Measurements from ENCODE around the gene OVCA2.

Gene OVCA2

DNA sequence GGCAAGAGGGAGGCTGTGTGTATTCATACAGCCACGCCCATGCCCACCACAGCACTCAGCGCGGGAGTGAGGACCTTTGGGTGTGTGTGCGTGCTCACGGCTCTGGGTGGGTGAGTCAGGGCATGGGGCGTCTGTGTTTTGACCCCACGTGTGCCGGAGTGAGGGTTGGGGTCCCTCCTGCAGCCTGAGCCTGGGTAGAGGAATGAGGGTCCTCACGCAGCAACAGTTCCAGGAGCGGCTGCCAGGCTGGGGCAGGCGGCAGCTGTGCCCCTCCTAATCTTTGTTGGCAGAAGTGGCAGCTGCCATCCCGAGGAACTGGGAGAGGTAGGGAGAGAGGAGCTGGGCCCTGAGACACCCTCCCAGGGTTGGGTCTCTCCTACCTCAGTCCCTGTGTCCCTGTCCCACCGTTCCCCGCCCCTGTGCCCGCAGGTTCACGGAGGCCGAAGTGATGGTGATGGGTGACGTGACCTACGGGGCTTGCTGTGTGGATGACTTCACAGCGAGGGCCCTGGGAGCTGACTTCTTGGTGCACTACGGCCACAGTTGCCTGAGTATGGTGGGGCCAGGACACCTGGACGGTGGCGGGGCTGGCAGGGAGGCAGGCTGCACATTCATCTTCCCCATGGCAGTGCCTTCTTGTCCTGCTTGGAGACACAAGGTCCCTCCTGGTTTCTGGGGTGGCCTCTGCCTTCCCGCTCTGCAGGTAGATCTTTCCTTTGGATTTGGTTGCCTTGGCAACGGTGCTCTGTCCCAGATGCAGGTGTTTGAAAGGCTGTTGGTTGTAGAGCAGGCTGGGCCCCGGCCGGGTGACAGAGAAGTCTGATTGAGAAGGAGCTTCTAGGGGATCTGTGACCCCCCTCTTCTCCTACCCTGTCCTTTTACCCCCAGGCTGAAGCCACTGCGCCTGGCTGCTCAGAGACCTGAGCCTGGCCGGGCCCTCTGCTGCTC is 6.0 kb upstream of the OVCA2 start:
- no peaks in the 10 kb centered on the region for H3K9me3 ChIP-seq (ENCODE audit: insufficient read depth, low read length)
- H3K36me3 ChIP-seq (ENCODE audit: insufficient read depth, insufficient read length, low read length): peaks cover 63% of the 10 kb centered on the region
- H3K27me3 ChIP-seq (ENCODE audit: insufficient read depth, insufficient read length): no peaks in the 10 kb centered on the region
- peaks cover 10% of the 10 kb centered on the region for H3K4me1 ChIP-seq (ENCODE audit: insufficient read depth, insufficient read length)
- H3K9ac ChIP-seq (ENCODE audit: insufficient read length, low read depth): no peak overlapping the region
- no peak overlapping the region for H3K4me3 ChIP-seq (ENCODE audit: insufficient read length, low read depth)
- DNase-seq (ENCODE audit: low read depth, low spot score): no peak
- TF ChIP-seq YY1 (IDR thresholded peaks at IDR 0.05; ENCODE audit: insufficient read depth, insufficient read length): no peak
- TF ChIP-seq ZNF274 (IDR thresholded peaks at IDR 0.05; ENCODE audit: low read depth, low read length): no peak
- TF ChIP-seq SUZ12 (IDR thresholded peaks at IDR 0.05; ENCODE audit: extremely low read depth, insufficient read depth, insufficient read length): no peak

DNA sequence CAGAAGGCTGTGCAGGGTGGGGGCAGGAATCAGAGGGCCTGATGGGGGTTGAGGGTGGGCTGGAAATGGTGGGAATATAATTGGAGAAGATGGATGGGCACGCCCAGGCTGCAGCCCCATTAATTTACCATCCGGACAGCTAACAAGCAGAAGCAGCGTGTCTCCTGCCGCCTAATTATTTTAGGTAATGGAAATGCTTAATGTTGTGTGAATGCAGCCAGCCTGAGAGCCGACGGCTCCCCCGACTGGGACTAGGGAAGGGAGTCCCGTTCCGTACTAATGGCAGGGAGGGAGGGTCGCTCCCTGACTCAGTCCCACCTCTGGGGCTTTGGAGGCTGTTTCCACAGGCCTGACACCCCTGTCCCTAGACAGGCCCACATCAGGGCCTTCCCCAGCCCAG is 4.7 kb upstream of the OVCA2 start:
- TF ChIP-seq YY1 (IDR thresholded peaks at IDR 0.05; ENCODE audit: insufficient read depth, insufficient read length) (no peak), ZNF274 (IDR thresholded peaks at IDR 0.05; ENCODE audit: low read depth, low read length) (no peak), SUZ12 (IDR thresholded peaks at IDR 0.05; ENCODE audit: extremely low read depth, insufficient read depth, insufficient read length) (no peak)
- Histone ChIP-seq H3K4me3 (ENCODE audit: insufficient read length, low read depth) (no peak overlapping the region), H3K4me1 (ENCODE audit: insufficient read depth, insufficient read length) (peaks cover 13% of the 10 kb centered on the region), H3K9me3 (ENCODE audit: insufficient read depth, low read length) (no peaks in the 10 kb centered on the region), H3K9ac (ENCODE audit: insufficient read length, low read depth) (no peak overlapping the region), H3K27me3 (ENCODE audit: insufficient read depth, insufficient read length) (no peaks in the 10 kb centered on the region), H3K36me3 (ENCODE audit: insufficient read depth, insufficient read length, low read length) (peaks cover 62% of the 10 kb centered on the region)
- DNase-seq (ENCODE audit: low read depth, low spot score): no peak

DNA sequence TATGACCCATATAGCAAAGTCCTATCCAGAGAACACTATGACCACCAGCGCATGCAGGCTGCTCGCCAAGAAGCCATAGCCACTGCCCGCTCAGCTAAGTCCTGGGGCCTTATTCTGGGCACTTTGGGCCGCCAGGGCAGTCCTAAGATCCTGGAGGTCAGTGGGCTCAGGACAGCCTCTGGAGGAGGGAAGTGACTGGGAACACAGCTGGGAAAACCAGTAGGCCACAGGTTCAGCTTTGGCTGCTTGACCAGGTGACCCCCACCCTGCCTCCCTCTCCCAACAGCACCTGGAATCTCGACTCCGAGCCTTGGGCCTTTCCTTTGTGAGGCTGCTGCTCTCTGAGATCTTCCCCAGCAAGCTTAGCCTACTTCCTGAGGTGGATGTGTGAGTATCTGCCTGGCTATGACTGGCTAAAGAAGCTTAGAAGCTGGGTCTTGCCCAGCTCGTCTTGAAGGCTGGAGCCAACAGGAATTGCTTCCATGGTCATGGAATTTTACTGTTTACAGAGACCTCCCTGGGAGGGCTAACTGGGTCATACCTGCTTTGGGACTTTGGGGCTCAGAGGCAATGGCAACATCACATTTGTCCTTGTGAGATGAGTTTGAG is 1.5 kb upstream of the OVCA2 start:
- H3K9ac ChIP-seq (ENCODE audit: insufficient read length, low read depth): peak overlapping the region; percentile 84
- H3K36me3 ChIP-seq (ENCODE audit: insufficient read depth, insufficient read length, low read length): peaks cover 80% of the 10 kb centered on the region
- H3K9me3 ChIP-seq (ENCODE audit: insufficient read depth, low read length): no peaks in the 10 kb centered on the region
- no peak for DNase-seq (ENCODE audit: low read depth, low spot score)
- peaks cover 18% of the 10 kb centered on the region for H3K4me1 ChIP-seq (ENCODE audit: insufficient read depth, insufficient read length)
- TF ChIP-seq SUZ12 (IDR thresholded peaks at IDR 0.05; ENCODE audit: extremely low read depth, insufficient read depth, insufficient read length) (no peak), ZNF274 (IDR thresholded peaks at IDR 0.05; ENCODE audit: low read depth, low read length) (no peak), YY1 (IDR thresholded peaks at IDR 0.05; ENCODE audit: insufficient read depth, insufficient read length) (no peak)
- no peaks in the 10 kb centered on the region for H3K27me3 ChIP-seq (ENCODE audit: insufficient read depth, insufficient read length)
- no peak overlapping the region for H3K4me3 ChIP-seq (ENCODE audit: insufficient read length, low read depth)

DNA sequence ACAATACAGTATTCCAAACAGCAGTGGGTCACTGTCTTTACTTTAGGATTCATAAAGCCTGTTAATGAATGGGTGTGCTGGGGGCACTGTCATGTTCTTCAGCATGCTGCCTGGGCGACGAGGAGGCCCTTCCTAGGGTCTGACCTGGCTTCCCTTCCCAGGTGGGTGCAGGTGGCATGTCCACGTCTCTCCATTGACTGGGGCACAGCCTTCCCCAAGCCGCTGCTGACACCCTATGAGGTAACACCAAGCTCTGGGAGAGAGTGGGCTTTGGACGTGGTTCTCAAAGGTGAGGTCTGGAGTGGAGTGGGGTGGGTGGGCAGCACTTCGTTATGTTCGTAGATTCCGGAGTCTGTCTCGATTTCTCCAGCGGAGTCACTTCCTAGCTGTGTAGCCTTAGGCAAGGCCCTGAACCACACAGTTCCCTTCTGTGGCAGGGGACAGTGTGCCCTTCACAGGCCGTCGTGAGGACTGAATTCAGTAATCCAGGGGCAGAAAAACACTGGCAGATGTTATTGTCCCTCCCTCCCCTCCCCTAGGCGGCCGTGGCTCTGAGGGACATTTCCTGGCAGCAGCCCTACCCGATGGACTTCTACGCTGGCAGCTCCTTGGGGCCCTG is 771 bp upstream of the OVCA2 start:
- Histone ChIP-seq H3K9ac (ENCODE audit: insufficient read length, low read depth) (peak overlapping the region; percentile 84), H3K36me3 (ENCODE audit: insufficient read depth, insufficient read length, low read length) (peaks cover 74% of the 10 kb centered on the region), H3K4me3 (ENCODE audit: insufficient read length, low read depth) (peak overlapping the region; percentile 82), H3K9me3 (ENCODE audit: insufficient read depth, low read length) (no peaks in the 10 kb centered on the region), H3K4me1 (ENCODE audit: insufficient read depth, insufficient read length) (peaks cover 13% of the 10 kb centered on the region), H3K27me3 (ENCODE audit: insufficient read depth, insufficient read length) (no peaks in the 10 kb centered on the region)
- DNase-seq (ENCODE audit: low read depth, low spot score): no peak
- TF ChIP-seq SUZ12 (IDR thresholded peaks at IDR 0.05; ENCODE audit: extremely low read depth, insufficient read depth, insufficient read length) (no peak), ZNF274 (IDR thresholded peaks at IDR 0.05; ENCODE audit: low read depth, low read length) (no peak), YY1 (IDR thresholded peaks at IDR 0.05; ENCODE audit: insufficient read depth, insufficient read length) (no peak)

DNA sequence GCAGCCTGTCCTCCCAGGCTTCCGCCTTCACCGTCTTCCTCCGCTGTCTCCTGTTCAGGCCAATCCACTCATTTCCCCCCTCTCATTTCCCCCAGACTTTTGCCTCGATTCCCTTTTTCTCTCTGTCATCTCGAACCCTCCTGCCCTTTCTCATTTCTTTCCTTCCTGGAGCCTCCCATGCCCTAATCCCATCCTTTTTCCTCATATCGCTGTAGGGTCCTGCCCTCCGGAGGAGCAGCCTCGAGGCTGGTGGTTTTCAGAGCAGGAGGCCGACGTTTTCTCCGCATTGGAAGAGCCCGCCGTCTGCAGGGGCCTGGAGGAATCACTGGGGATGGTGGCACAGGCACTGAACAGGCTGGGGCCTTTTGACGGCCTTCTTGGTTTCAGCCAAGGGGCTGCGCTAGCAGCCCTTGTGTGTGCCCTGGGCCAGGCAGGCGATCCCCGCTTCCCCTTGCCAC is 597 bp downstream of the OVCA2 start:
- TF ChIP-seq YY1 (IDR thresholded peaks at IDR 0.05; ENCODE audit: insufficient read depth, insufficient read length): no peak
- TF ChIP-seq SUZ12 (IDR thresholded peaks at IDR 0.05; ENCODE audit: extremely low read depth, insufficient read depth, insufficient read length): no peak
- TF ChIP-seq ZNF274 (IDR thresholded peaks at IDR 0.05; ENCODE audit: low read depth, low read length): no peak
- no peak for DNase-seq (ENCODE audit: low read depth, low spot score)
- Histone ChIP-seq H3K36me3 (ENCODE audit: insufficient read depth, insufficient read length, low read length) (peaks cover 60% of the 10 kb centered on the region), H3K4me3 (ENCODE audit: insufficient read length, low read depth) (peak overlapping the region; percentile 82), H3K9me3 (ENCODE audit: insufficient read depth, low read length) (no peaks in the 10 kb centered on the region), H3K27me3 (ENCODE audit: insufficient read depth, insufficient read length) (no peaks in the 10 kb centered on the region), H3K4me1 (ENCODE audit: insufficient read depth, insufficient read length) (peaks cover 13% of the 10 kb centered on the region), H3K9ac (ENCODE audit: insufficient read length, low read depth) (peak overlapping the region; percentile 96)

DNA sequence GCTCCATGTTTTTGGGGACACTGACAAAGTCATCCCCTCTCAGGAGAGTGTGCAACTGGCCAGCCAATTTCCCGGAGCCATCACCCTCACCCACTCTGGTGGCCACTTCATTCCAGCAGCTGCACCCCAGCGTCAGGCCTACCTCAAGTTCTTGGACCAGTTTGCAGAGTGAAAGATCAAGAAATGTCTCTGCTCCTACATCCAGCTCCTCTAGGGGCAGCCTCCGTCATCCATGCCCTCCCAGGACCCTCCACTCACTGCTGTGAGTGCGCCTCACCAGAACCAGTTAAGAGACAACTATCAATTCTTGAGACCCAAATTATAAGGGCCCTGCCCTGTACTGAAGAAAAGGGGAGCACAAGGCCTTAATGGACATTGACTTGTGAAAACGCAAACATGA is 1.1 kb downstream of the OVCA2 start:
- Histone ChIP-seq H3K9me3 (ENCODE audit: insufficient read depth, low read length) (no peaks in the 10 kb centered on the region), H3K9ac (ENCODE audit: insufficient read length, low read depth) (peak overlapping the region; percentile 96), H3K27me3 (ENCODE audit: insufficient read depth, insufficient read length) (peaks cover 4% of the 10 kb centered on the region), H3K36me3 (ENCODE audit: insufficient read depth, insufficient read length, low read length) (peaks cover 55% of the 10 kb centered on the region), H3K4me1 (ENCODE audit: insufficient read depth, insufficient read length) (peaks cover 13% of the 10 kb centered on the region), H3K4me3 (ENCODE audit: insufficient read length, low read depth) (peak overlapping the region; percentile 82)
- no peak for DNase-seq (ENCODE audit: low read depth, low spot score)
- TF ChIP-seq SUZ12 (IDR thresholded peaks at IDR 0.05; ENCODE audit: extremely low read depth, insufficient read depth, insufficient read length): no peak
- no peak for TF ChIP-seq YY1 (IDR thresholded peaks at IDR 0.05; ENCODE audit: insufficient read depth, insufficient read length)
- no peak for TF ChIP-seq ZNF274 (IDR thresholded peaks at IDR 0.05; ENCODE audit: low read depth, low read length)

Measured in NT2/D1 (cell line).